ENCODE data around the gene CLNK.
A peak's percentile ranks its signal among the peaks of the same experiment; 100 is the strongest.

CLNK gene

GRCh38 chr4:10492464-10492863 is 192.1 kb downstream of the CLNK start:
- Histone ChIP-seq H3K9me3 (ENCODE audit: low read length) (no peaks in the 10 kb centered on the region), H3K9ac (ENCODE audit: low read length) (no peak overlapping the region), H3K4me1 (ENCODE audit: insufficient read depth, low read length) (no peaks in the 10 kb centered on the region), H3K27me3 (ENCODE audit: control insufficient read depth in 1 of 2, insufficient read depth in 2 of 2, low read length in 2 of 2) (no peaks in the 10 kb centered on the region), H3K27ac (ENCODE audit: low read depth, low read length) (no peak overlapping the region), H3K4me3 (ENCODE audit: low read depth in 1 of 2, low read length in 2 of 2) (no peak overlapping the region), H3K36me3 (ENCODE audit: insufficient read depth, low read length) (no peaks in the 10 kb centered on the region)

- no peaks in the 10 kb centered on the region for H3K27me3 ChIP-seq (ENCODE audit: control insufficient read depth in 1 of 2, insufficient read depth in 2 of 2, low read length in 2 of 2)
- H3K9me3 ChIP-seq (ENCODE audit: low read length) = no peaks in the 10 kb centered on the region
- no peak overlapping the region for H3K27ac ChIP-seq (ENCODE audit: low read depth, low read length)
- H3K4me3 ChIP-seq (ENCODE audit: low read depth in 1 of 2, low read length in 2 of 2) = no peak overlapping the region
- H3K9ac ChIP-seq (ENCODE audit: low read length) = no peak overlapping the region
- H3K36me3 ChIP-seq (ENCODE audit: insufficient read depth, low read length) = no peaks in the 10 kb centered on the region
- no peaks in the 10 kb centered on the region for H3K4me1 ChIP-seq (ENCODE audit: insufficient read depth, low read length)
Observed at GRCh38 chr4:10491401-10491800, 193.2 kb downstream of the CLNK start.

- no peaks in the 10 kb centered on the region for H3K4me1 ChIP-seq (ENCODE audit: insufficient read depth, low read length)
- H3K27me3 ChIP-seq (ENCODE audit: control insufficient read depth in 1 of 2, insufficient read depth in 2 of 2, low read length in 2 of 2) = no peaks in the 10 kb centered on the region
- no peaks in the 10 kb centered on the region for H3K36me3 ChIP-seq (ENCODE audit: insufficient read depth, low read length)
- H3K9ac ChIP-seq (ENCODE audit: low read length) = no peak overlapping the region
- H3K9me3 ChIP-seq (ENCODE audit: low read length) = no peaks in the 10 kb centered on the region
- H3K4me3 ChIP-seq (ENCODE audit: low read depth in 1 of 2, low read length in 2 of 2) = no peak overlapping the region
- H3K27ac ChIP-seq (ENCODE audit: low read depth, low read length) = no peak overlapping the region
Observed at GRCh38 chr4:10490996-10491395, 193.6 kb downstream of the CLNK start.

- Histone ChIP-seq H3K4me3 (ENCODE audit: low read depth in 1 of 2, low read length in 2 of 2) (no peak overlapping the region), H3K27me3 (ENCODE audit: control insufficient read depth in 1 of 2, insufficient read depth in 2 of 2, low read length in 2 of 2) (no peaks in the 10 kb centered on the region), H3K27ac (ENCODE audit: low read depth, low read length) (no peak overlapping the region), H3K9ac (ENCODE audit: low read length) (no peak overlapping the region), H3K36me3 (ENCODE audit: insufficient read depth, low read length) (no peaks in the 10 kb centered on the region), H3K9me3 (ENCODE audit: low read length) (no peaks in the 10 kb centered on the region), H3K4me1 (ENCODE audit: insufficient read depth, low read length) (no peaks in the 10 kb centered on the region)
Observed at GRCh38 chr4:10482913-10483312, 201.7 kb downstream of the CLNK start.

- no peaks in the 10 kb centered on the region for H3K27me3 ChIP-seq (ENCODE audit: control insufficient read depth in 1 of 2, insufficient read depth in 2 of 2, low read length in 2 of 2)
- H3K9me3 ChIP-seq (ENCODE audit: low read length) = no peaks in the 10 kb centered on the region
- H3K4me3 ChIP-seq (ENCODE audit: low read depth in 1 of 2, low read length in 2 of 2) = no peak overlapping the region
- H3K9ac ChIP-seq (ENCODE audit: low read length) = no peak overlapping the region
- H3K4me1 ChIP-seq (ENCODE audit: insufficient read depth, low read length) = no peaks in the 10 kb centered on the region
- H3K36me3 ChIP-seq (ENCODE audit: insufficient read depth, low read length) = no peaks in the 10 kb centered on the region
- no peak overlapping the region for H3K27ac ChIP-seq (ENCODE audit: low read depth, low read length)
Observed at GRCh38 chr4:10480616-10481015, 204.0 kb downstream of the CLNK start.

- H3K36me3 ChIP-seq (ENCODE audit: insufficient read depth, low read length) = no peaks in the 10 kb centered on the region
- no peaks in the 10 kb centered on the region for H3K27me3 ChIP-seq (ENCODE audit: control insufficient read depth in 1 of 2, insufficient read depth in 2 of 2, low read length in 2 of 2)
- H3K4me1 ChIP-seq (ENCODE audit: insufficient read depth, low read length) = no peaks in the 10 kb centered on the region
- H3K4me3 ChIP-seq (ENCODE audit: low read depth in 1 of 2, low read length in 2 of 2) = no peak overlapping the region
- no peaks in the 10 kb centered on the region for H3K9me3 ChIP-seq (ENCODE audit: low read length)
- H3K9ac ChIP-seq (ENCODE audit: low read length) = no peak overlapping the region
- no peak overlapping the region for H3K27ac ChIP-seq (ENCODE audit: low read depth, low read length)
Observed at GRCh38 chr4:10478621-10479020, 205.9 kb downstream of the CLNK start.

- no peaks in the 10 kb centered on the region for H3K9me3 ChIP-seq (ENCODE audit: low read length)
- no peaks in the 10 kb centered on the region for H3K4me1 ChIP-seq (ENCODE audit: insufficient read depth, low read length)
- no peaks in the 10 kb centered on the region for H3K36me3 ChIP-seq (ENCODE audit: insufficient read depth, low read length)
- H3K4me3 ChIP-seq (ENCODE audit: low read depth in 1 of 2, low read length in 2 of 2) = no peak overlapping the region
- no peak overlapping the region for H3K9ac ChIP-seq (ENCODE audit: low read length)
- H3K27me3 ChIP-seq (ENCODE audit: control insufficient read depth in 1 of 2, insufficient read depth in 2 of 2, low read length in 2 of 2) = no peaks in the 10 kb centered on the region
- H3K27ac ChIP-seq (ENCODE audit: low read depth, low read length) = no peak overlapping the region
Observed at GRCh38 chr4:10470505-10470904, 214.1 kb downstream of the CLNK start.

- no peaks in the 10 kb centered on the region for H3K9me3 ChIP-seq (ENCODE audit: low read length)
- H3K4me3 ChIP-seq (ENCODE audit: low read depth in 1 of 2, low read length in 2 of 2) = no peak overlapping the region
- no peak overlapping the region for H3K27ac ChIP-seq (ENCODE audit: low read depth, low read length)
- H3K27me3 ChIP-seq (ENCODE audit: control insufficient read depth in 1 of 2, insufficient read depth in 2 of 2, low read length in 2 of 2) = peaks cover 3 to 13% of the 10 kb centered on the region in 2 donors
- no peaks in the 10 kb centered on the region for H3K36me3 ChIP-seq (ENCODE audit: insufficient read depth, low read length)
- H3K9ac ChIP-seq (ENCODE audit: low read length) = no peak overlapping the region
- H3K4me1 ChIP-seq (ENCODE audit: insufficient read depth, low read length) = no peaks in the 10 kb centered on the region
Observed at GRCh38 chr4:10466161-10466560, 218.4 kb downstream of the CLNK start.

GRCh38 chr4:10462876-10463275 is 221.7 kb downstream of the CLNK start:
- Histone ChIP-seq H3K4me1 (ENCODE audit: insufficient read depth, low read length) (no peaks in the 10 kb centered on the region), H3K9ac (ENCODE audit: low read length) (no peak overlapping the region), H3K36me3 (ENCODE audit: insufficient read depth, low read length) (no peaks in the 10 kb centered on the region), H3K27ac (ENCODE audit: low read depth, low read length) (no peak overlapping the region), H3K9me3 (ENCODE audit: low read length) (no peaks in the 10 kb centered on the region), H3K4me3 (ENCODE audit: low read depth in 1 of 2, low read length in 2 of 2) (no peak overlapping the region), H3K27me3 (ENCODE audit: control insufficient read depth in 1 of 2, insufficient read depth in 2 of 2, low read length in 2 of 2) (peaks cover 10 to 25% of the 10 kb centered on the region in 2 donors)

- Histone ChIP-seq H3K9me3 (ENCODE audit: low read length) (no peaks in the 10 kb centered on the region), H3K9ac (ENCODE audit: low read length) (no peak overlapping the region), H3K27ac (ENCODE audit: low read depth, low read length) (no peak overlapping the region), H3K4me1 (ENCODE audit: insufficient read depth, low read length) (peaks cover 4% of the 10 kb centered on the region), H3K4me3 (ENCODE audit: low read depth in 1 of 2, low read length in 2 of 2) (peak overlapping the region in 1 of 2 donors; percentile 41), H3K27me3 (ENCODE audit: control insufficient read depth in 1 of 2, insufficient read depth in 2 of 2, low read length in 2 of 2) (peaks cover 10 to 25% of the 10 kb centered on the region in 2 donors), H3K36me3 (ENCODE audit: insufficient read depth, low read length) (no peaks in the 10 kb centered on the region)
Observed at GRCh38 chr4:10461850-10462400, 222.6 kb downstream of the CLNK start.

GRCh38 chr4:10461091-10461849 is 223.3 kb downstream of the CLNK start:
- Histone ChIP-seq H3K36me3 (ENCODE audit: insufficient read depth, low read length) (no peaks in the 10 kb centered on the region), H3K4me1 (ENCODE audit: insufficient read depth, low read length) (peaks cover 5% of the 10 kb centered on the region), H3K27ac (ENCODE audit: low read depth, low read length) (no peak overlapping the region), H3K9ac (ENCODE audit: low read length) (no peak overlapping the region), H3K27me3 (ENCODE audit: control insufficient read depth in 1 of 2, insufficient read depth in 2 of 2, low read length in 2 of 2) (peaks cover 10 to 25% of the 10 kb centered on the region in 2 donors), H3K9me3 (ENCODE audit: low read length) (no peaks in the 10 kb centered on the region), H3K4me3 (ENCODE audit: low read depth in 1 of 2, low read length in 2 of 2) (peak overlapping the region in 1 of 2 donors; percentile 41)
